GM12878 (cell line): ENCODE results near the gene EP400. TPM values are rescaled to one million over a fixed set of nuclear protein-coding genes. Genes with fewer than 3 reads are reported as not detected.

ENCODE experiments used
- ATAC-seq: fragments of 200-7000 bp; cut with Tn5 transposase; 3 replicates; pipeline ENCODE4 v1.9.1; 2020; ENCODE audit warnings: mild to moderate bottlenecking, moderate library complexity
- BruUV-seq: library from RNA; stranded (reverse); fragments of 400-500 nt; replicated peaks from 2 replicates; lab custom pipeline; 2021; lab: Mats Ljungman, UMichigan
- CTCF ChIA-PET: fragments of 300-600 bp; sonication (Branson Sonifier 250); formaldehyde crosslinking; extraction: SDS; loops from one replicate; lab custom pipeline; 2021; ENCODE audit warnings: inconsistent platforms; lab: Yijun Ruan, JAX
- POLR2A ChIA-PET: fragments of 350-600 bp; formaldehyde crosslinking; extraction: SDS; loops from one replicate; lab custom pipeline; 2021; ENCODE audit warnings: inconsistent platforms; lab: Charles Lee
- RAD21 ChIA-PET: fragments of 300-600 bp; sonication (Branson Sonifier 250); formaldehyde crosslinking; loops from one replicate; lab custom pipeline; 2023; ENCODE audit warnings: antibody characterized with exemption; ENCODE audit not compliant: unreplicated experiment; lab: Charles Lee
- SMC1A ChIA-PET: fragments of 300-600 bp; sonication (Branson Sonifier 250); formaldehyde crosslinking; loops from one replicate; lab custom pipeline; 2023; ENCODE audit not compliant: unreplicated experiment, uncharacterized antibody; lab: Charles Lee
- DNase-seq: peaks from one replicate; pipeline ENCODE4 v3.0.0-alpha.2; 2011; ENCODE audit warnings: low read depth, low spot score
- FAIRE-seq: peaks from 3 replicates; lab custom pipeline; 2011; peaks lifted over from hg19 to GRCh38; lab: Jason Lieb, UNC
- H2AFZ ChIP-seq: 2 replicates; pipeline ENCODE4 v1.6.0; 2011; ENCODE audit warnings: low read depth, low read length, control low read depth; ENCODE audit not compliant: control insufficient read depth
- H3K27ac ChIP-seq: 2 replicates; pipeline ENCODE4 v1.5.1; 2011; ENCODE audit warnings: control low read depth; ENCODE audit not compliant: control insufficient read depth, insufficient read depth
- H3K27me3 ChIP-seq, 2 experiments: replicated peaks in 1 of 2; 2 replicates each; pipeline versions ENCODE4 v1.6.0 to v1.6.1; 2011; ENCODE audit warnings: low read length in 1 of 2; ENCODE audit not compliant: control insufficient read depth in 2 of 2, insufficient read depth in 2 of 2
- H3K36me3 ChIP-seq, 2 experiments: 2 replicates each; pipeline ENCODE4 v1.5.1; 2011; ENCODE audit warnings: low read length in 1 of 2; ENCODE audit not compliant: control insufficient read depth in 2 of 2, insufficient read depth in 2 of 2
- H3K4me1 ChIP-seq: 2 replicates; pipeline ENCODE4 v1.6.1; 2011; ENCODE audit warnings: mild to moderate bottlenecking, low read length, moderate library complexity, mixed read lengths; ENCODE audit not compliant: control insufficient read depth, insufficient read depth
- H3K4me2 ChIP-seq: 2 replicates; pipeline ENCODE4 v1.6.0; 2011; ENCODE audit warnings: control low read depth; ENCODE audit not compliant: control insufficient read depth, insufficient read depth
- H3K4me3 ChIP-seq: fragments of 200-600 bp; sonication (generic); 2 replicates; pipeline ENCODE4 v1.5.1; 2016
- H3K79me2 ChIP-seq: 2 replicates; pipeline ENCODE4 v1.6.0; 2011; ENCODE audit warnings: low read length; ENCODE audit not compliant: control insufficient read depth, insufficient read depth
- H3K9ac ChIP-seq: 2 replicates; pipeline ENCODE4 v1.8.0; 2011; ENCODE audit warnings: low read length, control low read depth, mixed read lengths; ENCODE audit not compliant: control insufficient read depth, insufficient read depth
- H3K9me3 ChIP-seq: replicated peaks from 3 replicates; pipeline ENCODE4 v1.5.1; 2011; ENCODE audit warnings: mild to moderate bottlenecking, low read length; ENCODE audit not compliant: control insufficient read depth, insufficient read depth
- H4K20me1 ChIP-seq: 2 replicates; pipeline ENCODE4 v1.6.0; 2011; ENCODE audit not compliant: control insufficient read depth, insufficient read depth
- CHD4 ChIP-seq: fragments of 200-600 bp; sonication (generic); IDR thresholded peaks from 2 replicates; pipeline ENCODE4 v1.6.1; 2016; ENCODE audit warnings: mild to moderate bottlenecking
- HCFC1 ChIP-seq: fragments of 150-350 bp; IDR thresholded peaks from 2 replicates; pipeline ENCODE4 v1.6.1; 2014; ENCODE audit warnings: low read length
- HDAC6 ChIP-seq: fragments of 200-600 bp; sonication (generic); IDR thresholded peaks from one replicate; pipeline ENCODE4 v1.8.0; 2017; ENCODE audit warnings: antibody characterized with exemption; ENCODE audit not compliant: unreplicated experiment
- STAT1 ChIP-seq: fragments of 450-650 bp; conservative IDR thresholded peaks from 2 replicates; pipeline ENCODE4 v1.6.1; 2014; ENCODE audit warnings: antibody characterized with exemption, mild to moderate bottlenecking
- WRNIP1 ChIP-seq: IDR thresholded peaks from 2 replicates; pipeline ENCODE4 v1.6.1; 2011; ENCODE audit warnings: low read depth, low read length, improper control_type of control experiment, borderline replicate concordance
- WGBS: methylation state at CpG from one replicate; pipeline ENCODE4 v1.1.6; 2016; ENCODE audit warnings: low lambda C conversion rate; ENCODE audit not compliant: insufficient replicate concordance, insufficient coverage; ENCODE audit errors: missing lambda C conversion rate; 5-methylcytosine and 5-hydroxymethylcytosine counted together
- in situ Hi-C: fragments of 300-500 bp; cut with MboI; formaldehyde crosslinking; loops from 9 replicates; pipeline ENCODE4 v1.14.3; 2018; ENCODE audit warnings: mixed read lengths
- intact Hi-C: fragments of 100-400 bp; cut with micrococcal nuclease; formaldehyde crosslinking; loops from one replicate; pipeline ENCODE4 v1.14.2; 2022; ENCODE audit not compliant: unreplicated experiment
- polyA plus RNA-seq, 11 experiments: library from polyadenylated mRNA; depleted of rRNA in 4 of 11; unstranded in 6 of 11; stranded (reverse) in 5 of 11; fragments of >200 nt; fragmentation: Nextera tagmentation in 4 of 11; fragmentation: Illumina TruSeq in 1 of 11; extraction: Ambion mirVana in 4 of 11; extraction: Trizol in 1 of 11; gene quantifications; 1 replicate in 1 of 11; 2 replicates in 10 of 11; pipeline versions ENCODE4 v1.2.1 to v1.2.3, GENCODE V29; 2011 to 2016; ENCODE audit warnings: inconsistent platforms in 2 of 11, missing spikeins in 2 of 11, low read depth in 1 of 11
- total RNA-seq, 4 experiments: library from RNA; depleted of rRNA in 3 of 4; stranded (reverse); fragments of >200 nt in 3 of 4; fragmentation: Illumina TruSeq in 1 of 4; extraction: Trizol in 1 of 4; gene quantifications; 2 replicates each; pipeline versions ENCODE4 v1.2.1 to v1.2.3, GENCODE V29; 2013 to 2021
- TF ChIP-seq, protein P1 (sequence below): IDR thresholded peaks from 2 replicates; pipeline ENCODE4 v1.6.1; 2012; ENCODE audit warnings: low read depth, low read length, improper control_type of control experiment
- TF ChIP-seq, protein P2 (sequence below): fragments of 450-650 bp; IDR thresholded peaks from 2 replicates; pipeline ENCODE4 v1.6.1; 2017; ENCODE audit warnings: mild to moderate bottlenecking, low read depth, inconsistent platforms; ENCODE audit not compliant: poor library complexity, severe bottlenecking
- TF ChIP-seq, protein P3 (sequence below): IDR thresholded peaks from 2 replicates; pipeline ENCODE4 v1.6.1; 2011; ENCODE audit warnings: borderline replicate concordance, low read depth, mild to moderate bottlenecking, moderate library complexity, low read length; ENCODE audit not compliant: insufficient read depth, poor library complexity, severe bottlenecking

The EP400 gene
- total and polyA plus RNA-seq, 10 of the 15 experiments (the other 5 are each of a cell fraction or from before 2014, with no cell fraction given), result 3.8 to 44.2 (median 8.4) TPM

DNA sequence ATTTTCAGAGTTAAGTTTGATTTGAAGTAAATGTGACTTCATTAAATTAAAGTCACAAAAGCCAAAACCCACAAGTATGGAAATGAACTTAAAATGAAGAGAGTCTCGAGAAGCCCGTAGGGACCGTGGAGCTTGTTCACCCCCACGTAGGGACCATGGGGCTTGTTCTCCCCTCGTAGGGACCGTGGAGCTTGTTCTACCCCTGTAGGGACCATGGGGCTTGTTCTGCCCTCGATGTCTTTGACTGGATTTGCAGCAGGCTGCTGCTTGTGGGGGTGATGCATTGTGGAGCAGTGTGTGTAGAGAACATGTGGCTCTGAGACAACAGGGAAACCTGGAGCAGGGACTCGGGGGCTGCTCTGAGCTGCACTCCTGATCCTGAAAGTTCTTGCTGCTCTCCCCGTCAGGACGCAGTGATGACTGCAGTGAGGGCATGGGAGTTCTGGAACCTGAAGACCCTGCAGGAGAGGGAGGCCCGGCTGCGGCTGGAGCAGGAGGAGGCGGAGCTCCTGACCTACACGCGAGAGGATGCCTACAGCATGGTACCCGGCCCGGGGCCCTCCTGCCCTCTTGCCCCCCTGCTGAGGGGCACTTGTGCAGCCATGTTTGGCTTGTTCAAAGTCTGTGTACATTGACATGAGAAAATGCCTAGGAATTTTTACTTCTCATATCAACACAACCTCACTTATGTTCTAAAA is 94.2 kb downstream of the EP400 start:
- H3K4me1 ChIP-seq, result no peaks in the 10 kb centered on the region
- TF ChIP-seq, protein P1, sequence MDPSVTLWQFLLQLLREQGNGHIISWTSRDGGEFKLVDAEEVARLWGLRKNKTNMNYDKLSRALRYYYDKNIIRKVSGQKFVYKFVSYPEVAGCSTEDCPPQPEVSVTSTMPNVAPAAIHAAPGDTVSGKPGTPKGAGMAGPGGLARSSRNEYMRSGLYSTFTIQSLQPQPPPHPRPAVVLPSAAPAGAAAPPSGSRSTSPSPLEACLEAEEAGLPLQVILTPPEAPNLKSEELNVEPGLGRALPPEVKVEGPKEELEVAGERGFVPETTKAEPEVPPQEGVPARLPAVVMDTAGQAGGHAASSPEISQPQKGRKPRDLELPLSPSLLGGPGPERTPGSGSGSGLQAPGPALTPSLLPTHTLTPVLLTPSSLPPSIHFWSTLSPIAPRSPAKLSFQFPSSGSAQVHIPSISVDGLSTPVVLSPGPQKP, result no peak
- TF ChIP-seq, protein P2, sequence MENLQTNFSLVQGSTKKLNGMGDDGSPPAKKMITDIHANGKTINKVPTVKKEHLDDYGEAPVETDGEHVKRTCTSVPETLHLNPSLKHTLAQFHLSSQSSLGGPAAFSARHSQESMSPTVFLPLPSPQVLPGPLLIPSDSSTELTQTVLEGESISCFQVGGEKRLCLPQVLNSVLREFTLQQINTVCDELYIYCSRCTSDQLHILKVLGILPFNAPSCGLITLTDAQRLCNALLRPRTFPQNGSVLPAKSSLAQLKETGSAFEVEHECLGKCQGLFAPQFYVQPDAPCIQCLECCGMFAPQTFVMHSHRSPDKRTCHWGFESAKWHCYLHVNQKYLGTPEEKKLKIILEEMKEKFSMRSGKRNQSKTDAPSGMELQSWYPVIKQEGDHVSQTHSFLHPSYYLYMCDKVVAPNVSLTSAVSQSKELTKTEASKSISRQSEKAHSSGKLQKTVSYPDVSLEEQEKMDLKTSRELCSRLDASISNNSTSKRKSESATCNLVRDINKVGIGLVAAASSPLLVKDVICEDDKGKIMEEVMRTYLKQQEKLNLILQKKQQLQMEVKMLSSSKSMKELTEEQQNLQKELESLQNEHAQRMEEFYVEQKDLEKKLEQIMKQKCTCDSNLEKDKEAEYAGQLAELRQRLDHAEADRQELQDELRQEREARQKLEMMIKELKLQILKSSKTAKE, result no peak
- TF ChIP-seq STAT1 (no peak), CHD4 (no peak), WRNIP1 (no peak), HCFC1 (no peak), HDAC6 (no peak)
- TF ChIP-seq, protein P3, sequence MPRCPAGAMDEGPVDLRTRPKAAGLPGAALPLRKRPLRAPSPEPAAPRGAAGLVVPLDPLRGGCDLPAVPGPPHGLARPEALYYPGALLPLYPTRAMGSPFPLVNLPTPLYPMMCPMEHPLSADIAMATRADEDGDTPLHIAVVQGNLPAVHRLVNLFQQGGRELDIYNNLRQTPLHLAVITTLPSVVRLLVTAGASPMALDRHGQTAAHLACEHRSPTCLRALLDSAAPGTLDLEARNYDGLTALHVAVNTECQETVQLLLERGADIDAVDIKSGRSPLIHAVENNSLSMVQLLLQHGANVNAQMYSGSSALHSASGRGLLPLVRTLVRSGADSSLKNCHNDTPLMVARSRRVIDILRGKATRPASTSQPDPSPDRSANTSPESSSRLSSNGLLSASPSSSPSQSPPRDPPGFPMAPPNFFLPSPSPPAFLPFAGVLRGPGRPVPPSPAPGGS, result no peak
- TF ChIP-seq, all 136 proteins: peak for 0
- RAD21 ChIA-PET, result interaction anchor here (1.3 kb wide), 1 partner anchor 17 kb away, joined by 4 read pairs; no protein-coding TSS in a partner anchor
- intact Hi-C loops, result no loop called here
- no peaks in the 10 kb centered on the region for H3K9me3 ChIP-seq
- FAIRE-seq (no peak), ATAC-seq (no peak), DNase-seq (no peak)
- in situ Hi-C loops, result no loop called here
- no TSS peak for BruUV-seq
- H3K79me2 ChIP-seq, result no peaks in the 10 kb centered on the region
- CTCF ChIA-PET, result no interaction called here
- no peak overlapping the region for H3K4me3 ChIP-seq
- no peak overlapping the region for H3K27ac ChIP-seq
- H2AFZ ChIP-seq, result no peak overlapping the region
- no peak overlapping the region for H3K4me2 ChIP-seq
- SMC1A ChIA-PET, result no interaction called here
- POLR2A ChIA-PET, result no interaction called here
- no peaks in the 10 kb centered on the region for H3K27me3 ChIP-seq
- H3K36me3 ChIP-seq, result peaks cover 16 to 17% of the 10 kb centered on the region in 2 experiments
- 96% methylated on average over 17 of the region's 17 CpGs for WGBS
- no peaks in the 10 kb centered on the region for H4K20me1 ChIP-seq
- H3K9ac ChIP-seq, result no peak overlapping the region
